ENCODE data around the gene KAT6B. TPM values are rescaled to one million over a fixed set of nuclear protein-coding genes. Genes with fewer than 3 reads are reported as not detected.

KAT6B gene
- total and polyA plus RNA-seq, 10 of the 15 experiments (the other 5 are each of a cell fraction or from before 2014, with no cell fraction given): 2.7 to 22.6 (median 15.7) TPM

- TF ChIP-seq USF2 (IDR thresholded peaks at IDR 0.05; ENCODE audit: borderline replicate concordance, low read depth, low read length) (no peak), ZNF217 (IDR thresholded peaks at IDR 0.05) (no peak), HDAC2 (IDR thresholded peaks at IDR 0.05) (no peak), NFYA (IDR thresholded peaks at IDR 0.05; ENCODE audit: borderline replicate concordance, low read depth, low read length) (no peak), ATF3 (IDR thresholded peaks at IDR 0.05; ENCODE audit: borderline replicate concordance, extremely low read depth, low read depth, low read length) (no peak), IKZF1 (conservative IDR thresholded peaks at IDR 0.05) (peak; percentile 41; the same call in 1 of the 2 replicates), NR2C2 (IDR thresholded peaks at IDR 0.05; ENCODE audit: borderline replicate concordance, control insufficient read depth, insufficient read length, low read depth) (no peak), MTA2 (IDR thresholded peaks at IDR 0.05; ENCODE audit: low read depth) (no peak; the same call in 1 of the 2 replicates), PAX5 (IDR thresholded peaks at IDR 0.05; ENCODE audit: borderline replicate concordance, low read depth, low read length) (no peak), HSF1 (IDR thresholded peaks at IDR 0.05; ENCODE audit: low read depth, low read length) (no peak), CREM (IDR thresholded peaks at IDR 0.05; ENCODE audit: low read depth) (no peak), TCF7 (IDR thresholded peaks at IDR 0.05; ENCODE audit: borderline replicate concordance) (no peak), CHD2 (IDR thresholded peaks at IDR 0.05; ENCODE audit: borderline replicate concordance, low read depth, low read length) (peak; percentile 8; the same call in 1 of the 2 replicates), CHD4 (IDR thresholded peaks at IDR 0.05) (no peak), REST (IDR thresholded peaks at IDR 0.05; ENCODE audit: low read depth, low read length) (no peak), HDAC6 (IDR thresholded peaks at IDR 0.05; ENCODE audit: unreplicated experiment) (no peak), SUPT20H (IDR thresholded peaks at IDR 0.05; ENCODE audit: borderline replicate concordance, control insufficient read depth, low read depth, low read length) (no peak), LARP7 (IDR thresholded peaks at IDR 0.05) (no peak; the same call in 1 of the 2 replicates), FOXM1 (IDR thresholded peaks at IDR 0.05; ENCODE audit: low read depth, low read length) (no peak), SKIL (IDR thresholded peaks at IDR 0.05; ENCODE audit: low read depth, poor library complexity, severe bottlenecking) (no peak), RBBP5 (conservative IDR thresholded peaks at IDR 0.05) (no peak)
- TF ChIP-seq, protein P1, sequence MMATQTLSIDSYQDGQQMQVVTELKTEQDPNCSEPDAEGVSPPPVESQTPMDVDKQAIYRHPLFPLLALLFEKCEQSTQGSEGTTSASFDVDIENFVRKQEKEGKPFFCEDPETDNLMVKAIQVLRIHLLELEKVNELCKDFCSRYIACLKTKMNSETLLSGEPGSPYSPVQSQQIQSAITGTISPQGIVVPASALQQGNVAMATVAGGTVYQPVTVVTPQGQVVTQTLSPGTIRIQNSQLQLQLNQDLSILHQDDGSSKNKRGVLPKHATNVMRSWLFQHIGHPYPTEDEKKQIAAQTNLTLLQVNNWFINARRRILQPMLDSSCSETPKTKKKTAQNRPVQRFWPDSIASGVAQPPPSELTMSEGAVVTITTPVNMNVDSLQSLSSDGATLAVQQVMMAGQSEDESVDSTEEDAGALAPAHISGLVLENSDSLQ (IDR thresholded peaks at IDR 0.05): no peak
These were observed 1.5 kb upstream of the KAT6B start (continued) for GRCh38 chr10:74824900-74825370.
